ENCODE data around the gene NRXN3. TPM values are rescaled to one million over a fixed set of nuclear protein-coding genes. Genes with fewer than 3 reads are reported as not detected.

NRXN3 gene
- total and polyA plus RNA-seq, 2 of the 13 experiments (the other 11 are each of a cell fraction or from before 2014, with no cell fraction given), result 0.03 TPM; not detected in 1

DNA sequence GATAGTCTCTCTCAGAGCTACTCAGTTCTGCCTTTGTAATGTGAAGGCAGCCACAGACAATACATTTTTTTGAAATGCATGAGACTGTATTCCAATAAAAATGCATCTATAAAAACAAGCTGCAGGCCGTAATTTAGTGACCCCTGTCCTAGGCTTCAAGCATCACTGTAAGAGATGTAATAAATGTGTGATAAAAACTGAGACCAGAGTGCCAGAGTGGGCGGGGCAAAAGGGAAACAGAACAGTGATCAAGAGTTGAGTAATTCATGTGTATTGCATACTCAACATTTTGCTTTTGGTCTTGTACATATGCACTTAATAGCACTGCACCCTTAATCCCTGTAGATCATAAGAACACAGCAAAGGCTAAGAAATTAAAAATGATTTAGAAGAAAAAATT, 1297.7 kb downstream of the NRXN3 start (continued):
- TF ChIP-seq, protein P1, sequence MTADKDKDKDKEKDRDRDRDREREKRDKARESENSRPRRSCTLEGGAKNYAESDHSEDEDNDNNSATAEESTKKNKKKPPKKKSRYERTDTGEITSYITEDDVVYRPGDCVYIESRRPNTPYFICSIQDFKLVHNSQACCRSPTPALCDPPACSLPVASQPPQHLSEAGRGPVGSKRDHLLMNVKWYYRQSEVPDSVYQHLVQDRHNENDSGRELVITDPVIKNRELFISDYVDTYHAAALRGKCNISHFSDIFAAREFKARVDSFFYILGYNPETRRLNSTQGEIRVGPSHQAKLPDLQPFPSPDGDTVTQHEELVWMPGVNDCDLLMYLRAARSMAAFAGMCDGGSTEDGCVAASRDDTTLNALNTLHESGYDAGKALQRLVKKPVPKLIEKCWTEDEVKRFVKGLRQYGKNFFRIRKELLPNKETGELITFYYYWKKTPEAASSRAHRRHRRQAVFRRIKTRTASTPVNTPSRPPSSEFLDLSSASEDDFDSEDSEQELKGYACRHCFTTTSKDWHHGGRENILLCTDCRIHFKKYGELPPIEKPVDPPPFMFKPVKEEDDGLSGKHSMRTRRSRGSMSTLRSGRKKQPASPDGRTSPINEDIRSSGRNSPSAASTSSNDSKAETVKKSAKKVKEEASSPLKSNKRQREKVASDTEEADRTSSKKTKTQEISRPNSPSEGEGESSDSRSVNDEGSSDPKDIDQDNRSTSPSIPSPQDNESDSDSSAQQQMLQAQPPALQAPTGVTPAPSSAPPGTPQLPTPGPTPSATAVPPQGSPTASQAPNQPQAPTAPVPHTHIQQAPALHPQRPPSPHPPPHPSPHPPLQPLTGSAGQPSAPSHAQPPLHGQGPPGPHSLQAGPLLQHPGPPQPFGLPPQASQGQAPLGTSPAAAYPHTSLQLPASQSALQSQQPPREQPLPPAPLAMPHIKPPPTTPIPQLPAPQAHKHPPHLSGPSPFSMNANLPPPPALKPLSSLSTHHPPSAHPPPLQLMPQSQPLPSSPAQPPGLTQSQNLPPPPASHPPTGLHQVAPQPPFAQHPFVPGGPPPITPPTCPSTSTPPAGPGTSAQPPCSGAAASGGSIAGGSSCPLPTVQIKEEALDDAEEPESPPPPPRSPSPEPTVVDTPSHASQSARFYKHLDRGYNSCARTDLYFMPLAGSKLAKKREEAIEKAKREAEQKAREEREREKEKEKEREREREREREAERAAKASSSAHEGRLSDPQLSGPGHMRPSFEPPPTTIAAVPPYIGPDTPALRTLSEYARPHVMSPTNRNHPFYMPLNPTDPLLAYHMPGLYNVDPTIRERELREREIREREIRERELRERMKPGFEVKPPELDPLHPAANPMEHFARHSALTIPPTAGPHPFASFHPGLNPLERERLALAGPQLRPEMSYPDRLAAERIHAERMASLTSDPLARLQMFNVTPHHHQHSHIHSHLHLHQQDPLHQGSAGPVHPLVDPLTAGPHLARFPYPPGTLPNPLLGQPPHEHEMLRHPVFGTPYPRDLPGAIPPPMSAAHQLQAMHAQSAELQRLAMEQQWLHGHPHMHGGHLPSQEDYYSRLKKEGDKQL (CRISPR knock-in tag; IDR thresholded peaks at IDR 0.05; ENCODE audit: low read depth), result no peak
- TF ChIP-seq ZNF850 (CRISPR knock-in tag; conservative IDR thresholded peaks at IDR 0.05) (no peak), ARID5B (CRISPR knock-in tag; IDR thresholded peaks at IDR 0.05) (no peak), ZSCAN22 (CRISPR knock-in tag; IDR thresholded peaks at IDR 0.05) (no peak), SMAD9 (CRISPR knock-in tag; IDR thresholded peaks at IDR 0.05) (no peak), SALL1 (CRISPR knock-in tag; IDR thresholded peaks at IDR 0.05) (no peak), GTF3A (CRISPR knock-in tag; conservative IDR thresholded peaks at IDR 0.05) (no peak), SNAI1 (CRISPR knock-in tag; IDR thresholded peaks at IDR 0.05; ENCODE audit: borderline replicate concordance) (no peak)
- TF ChIP-seq, protein P2, sequence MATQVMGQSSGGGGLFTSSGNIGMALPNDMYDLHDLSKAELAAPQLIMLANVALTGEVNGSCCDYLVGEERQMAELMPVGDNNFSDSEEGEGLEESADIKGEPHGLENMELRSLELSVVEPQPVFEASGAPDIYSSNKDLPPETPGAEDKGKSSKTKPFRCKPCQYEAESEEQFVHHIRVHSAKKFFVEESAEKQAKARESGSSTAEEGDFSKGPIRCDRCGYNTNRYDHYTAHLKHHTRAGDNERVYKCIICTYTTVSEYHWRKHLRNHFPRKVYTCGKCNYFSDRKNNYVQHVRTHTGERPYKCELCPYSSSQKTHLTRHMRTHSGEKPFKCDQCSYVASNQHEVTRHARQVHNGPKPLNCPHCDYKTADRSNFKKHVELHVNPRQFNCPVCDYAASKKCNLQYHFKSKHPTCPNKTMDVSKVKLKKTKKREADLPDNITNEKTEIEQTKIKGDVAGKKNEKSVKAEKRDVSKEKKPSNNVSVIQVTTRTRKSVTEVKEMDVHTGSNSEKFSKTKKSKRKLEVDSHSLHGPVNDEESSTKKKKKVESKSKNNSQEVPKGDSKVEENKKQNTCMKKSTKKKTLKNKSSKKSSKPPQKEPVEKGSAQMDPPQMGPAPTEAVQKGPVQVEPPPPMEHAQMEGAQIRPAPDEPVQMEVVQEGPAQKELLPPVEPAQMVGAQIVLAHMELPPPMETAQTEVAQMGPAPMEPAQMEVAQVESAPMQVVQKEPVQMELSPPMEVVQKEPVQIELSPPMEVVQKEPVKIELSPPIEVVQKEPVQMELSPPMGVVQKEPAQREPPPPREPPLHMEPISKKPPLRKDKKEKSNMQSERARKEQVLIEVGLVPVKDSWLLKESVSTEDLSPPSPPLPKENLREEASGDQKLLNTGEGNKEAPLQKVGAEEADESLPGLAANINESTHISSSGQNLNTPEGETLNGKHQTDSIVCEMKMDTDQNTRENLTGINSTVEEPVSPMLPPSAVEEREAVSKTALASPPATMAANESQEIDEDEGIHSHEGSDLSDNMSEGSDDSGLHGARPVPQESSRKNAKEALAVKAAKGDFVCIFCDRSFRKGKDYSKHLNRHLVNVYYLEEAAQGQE (IDR thresholded peaks at IDR 0.05; ENCODE audit: borderline replicate concordance in 1 of 2, low read depth in 1 of 2, low read length in 2 of 2), result no peak
- TF ChIP-seq, protein P3, sequence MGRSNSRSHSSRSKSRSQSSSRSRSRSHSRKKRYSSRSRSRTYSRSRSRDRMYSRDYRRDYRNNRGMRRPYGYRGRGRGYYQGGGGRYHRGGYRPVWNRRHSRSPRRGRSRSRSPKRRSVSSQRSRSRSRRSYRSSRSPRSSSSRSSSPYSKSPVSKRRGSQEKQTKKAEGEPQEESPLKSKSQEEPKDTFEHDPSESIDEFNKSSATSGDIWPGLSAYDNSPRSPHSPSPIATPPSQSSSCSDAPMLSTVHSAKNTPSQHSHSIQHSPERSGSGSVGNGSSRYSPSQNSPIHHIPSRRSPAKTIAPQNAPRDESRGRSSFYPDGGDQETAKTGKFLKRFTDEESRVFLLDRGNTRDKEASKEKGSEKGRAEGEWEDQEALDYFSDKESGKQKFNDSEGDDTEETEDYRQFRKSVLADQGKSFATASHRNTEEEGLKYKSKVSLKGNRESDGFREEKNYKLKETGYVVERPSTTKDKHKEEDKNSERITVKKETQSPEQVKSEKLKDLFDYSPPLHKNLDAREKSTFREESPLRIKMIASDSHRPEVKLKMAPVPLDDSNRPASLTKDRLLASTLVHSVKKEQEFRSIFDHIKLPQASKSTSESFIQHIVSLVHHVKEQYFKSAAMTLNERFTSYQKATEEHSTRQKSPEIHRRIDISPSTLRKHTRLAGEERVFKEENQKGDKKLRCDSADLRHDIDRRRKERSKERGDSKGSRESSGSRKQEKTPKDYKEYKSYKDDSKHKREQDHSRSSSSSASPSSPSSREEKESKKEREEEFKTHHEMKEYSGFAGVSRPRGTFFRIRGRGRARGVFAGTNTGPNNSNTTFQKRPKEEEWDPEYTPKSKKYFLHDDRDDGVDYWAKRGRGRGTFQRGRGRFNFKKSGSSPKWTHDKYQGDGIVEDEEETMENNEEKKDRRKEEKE (IDR thresholded peaks at IDR 0.05), result no peak
- TF ChIP-seq, protein P4, sequence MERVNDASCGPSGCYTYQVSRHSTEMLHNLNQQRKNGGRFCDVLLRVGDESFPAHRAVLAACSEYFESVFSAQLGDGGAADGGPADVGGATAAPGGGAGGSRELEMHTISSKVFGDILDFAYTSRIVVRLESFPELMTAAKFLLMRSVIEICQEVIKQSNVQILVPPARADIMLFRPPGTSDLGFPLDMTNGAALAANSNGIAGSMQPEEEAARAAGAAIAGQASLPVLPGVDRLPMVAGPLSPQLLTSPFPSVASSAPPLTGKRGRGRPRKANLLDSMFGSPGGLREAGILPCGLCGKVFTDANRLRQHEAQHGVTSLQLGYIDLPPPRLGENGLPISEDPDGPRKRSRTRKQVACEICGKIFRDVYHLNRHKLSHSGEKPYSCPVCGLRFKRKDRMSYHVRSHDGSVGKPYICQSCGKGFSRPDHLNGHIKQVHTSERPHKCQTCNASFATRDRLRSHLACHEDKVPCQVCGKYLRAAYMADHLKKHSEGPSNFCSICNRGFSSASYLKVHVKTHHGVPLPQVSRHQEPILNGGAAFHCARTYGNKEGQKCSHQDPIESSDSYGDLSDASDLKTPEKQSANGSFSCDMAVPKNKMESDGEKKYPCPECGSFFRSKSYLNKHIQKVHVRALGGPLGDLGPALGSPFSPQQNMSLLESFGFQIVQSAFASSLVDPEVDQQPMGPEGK (CRISPR knock-in tag; IDR thresholded peaks at IDR 0.05), result no peak

Data from HepG2 (cell line).